Keratinocyte (primary cell): ENCODE results near the gene EFCAB12. TPM values are rescaled to one million over a fixed set of nuclear protein-coding genes. Genes with fewer than 3 reads are reported as not detected.

Experiments used
- DNase-seq: peaks from one replicate; pipeline ENCODE4 v3.0.0-alpha.2; 2011; ENCODE audit warnings: low read depth, missing footprints, low spot score
- FAIRE-seq: peaks from 2 replicates; lab custom pipeline; 2011; peaks lifted over from hg19 to GRCh38; lab: Jason Lieb, UNC
- H2AFZ ChIP-seq: 2 replicates; pipeline ENCODE4 v1.6.0; 2012; ENCODE audit warnings: low read length, control low read depth, inconsistent platforms; ENCODE audit not compliant: control insufficient read depth
- H3K27ac ChIP-seq: 2 replicates; pipeline ENCODE4 v1.5.1; 2011; ENCODE audit warnings: low read length; ENCODE audit not compliant: control insufficient read depth, insufficient read depth
- H3K27me3 ChIP-seq: 3 replicates; pipeline ENCODE4 v1.6.0; 2011; ENCODE audit warnings: low read length; ENCODE audit not compliant: control insufficient read depth, insufficient read depth; ENCODE audit errors: extremely low read depth
- H3K36me3 ChIP-seq, 2 experiments: 2 replicates in 1 of 2; 3 replicates in 1 of 2; pipeline ENCODE4 v1.5.1; 2011; ENCODE audit warnings: low read length in 2 of 2, mild to moderate bottlenecking in 1 of 2; ENCODE audit not compliant: control insufficient read depth in 2 of 2, insufficient read depth in 2 of 2; ENCODE audit errors: extremely low read depth in 1 of 2
- H3K4me1 ChIP-seq: 3 replicates; pipeline ENCODE4 v1.5.1; 2011; ENCODE audit warnings: low read length; ENCODE audit not compliant: control insufficient read depth, insufficient read depth; ENCODE audit errors: extremely low read depth
- H3K4me2 ChIP-seq: 3 replicates; pipeline ENCODE4 v1.6.0; 2011; ENCODE audit warnings: low read depth, low read length; ENCODE audit not compliant: control insufficient read depth, insufficient read depth; ENCODE audit errors: extremely low read depth
- H3K4me3 ChIP-seq, 3 experiments: fragments of 200-600 bp in 1 of 3; sonication (generic) in 1 of 3; 2 replicates in 2 of 3; 3 replicates in 1 of 3; pipeline ENCODE4 v1.5.1; 2011 to 2016; ENCODE audit warnings: low read length in 3 of 3, mild to moderate bottlenecking in 3 of 3, control low read depth in 2 of 3, inconsistent platforms in 1 of 3, low read depth in 1 of 3, mixed read lengths in 1 of 3, mixed run types in 1 of 3, moderate library complexity in 1 of 3; ENCODE audit not compliant: control insufficient read depth in 2 of 3, insufficient read depth in 2 of 3; ENCODE audit errors: extremely low read depth in 1 of 3
- H3K79me2 ChIP-seq: 2 replicates; pipeline ENCODE4 v1.6.0; 2012; ENCODE audit warnings: low read length; ENCODE audit not compliant: control insufficient read depth, insufficient read depth
- H3K9ac ChIP-seq: 3 replicates; pipeline ENCODE4 v1.6.0; 2011; ENCODE audit warnings: low read length; ENCODE audit not compliant: control insufficient read depth, insufficient read depth; ENCODE audit errors: extremely low read depth
- H3K9me1 ChIP-seq: 3 replicates; pipeline ENCODE4 v1.6.0; 2011; ENCODE audit warnings: low read length; ENCODE audit not compliant: control insufficient read depth, insufficient read depth; ENCODE audit errors: extremely low read depth
- H3K9me3 ChIP-seq: 2 replicates; pipeline ENCODE4 v1.5.1; 2012; ENCODE audit warnings: low read depth, low read length; ENCODE audit not compliant: control insufficient read depth
- H4K20me1 ChIP-seq: 3 replicates; pipeline ENCODE4 v1.6.0; 2011; ENCODE audit warnings: low read length; ENCODE audit not compliant: control insufficient read depth, insufficient read depth; ENCODE audit errors: extremely low read depth
- CTCF ChIP-seq, 3 experiments: IDR thresholded peaks in 1 of 3; conservative IDR thresholded peaks in 1 of 3; optimal IDR thresholded peaks in 1 of 3; 2 replicates in 2 of 3; 3 replicates in 1 of 3; pipeline versions ENCODE3 to v1.5.1; 2011; ENCODE audit warnings: low read length in 3 of 3, mild to moderate bottlenecking in 3 of 3, moderate library complexity in 2 of 3, control low read depth in 1 of 3, inconsistent platforms in 1 of 3; ENCODE audit not compliant: insufficient read depth in 2 of 3; ENCODE audit errors: extremely low read depth in 1 of 3
- EZH2 ChIP-seq: IDR thresholded peaks from one replicate; pipeline ENCODE4 v1.6.1; 2012; ENCODE audit warnings: inconsistent platforms, mild to moderate bottlenecking, low read length, moderate library complexity
- dilution Hi-C: fragments of 300-500 bp; cut with MboI; formaldehyde crosslinking; loops from one replicate; pipeline ENCODE4 v1.7.0; 2020; ENCODE audit warnings: low sequenced_read_pairs; ENCODE audit not compliant: extremely low pct_ligation_motif_present
- polyA plus RNA-seq, 5 experiments: library from polyadenylated mRNA; depleted of rRNA in 3 of 5; stranded (reverse) in 3 of 5; stranded (forward) in 1 of 5; unstranded in 1 of 5; fragments of >200 nt; gene quantifications; 1 replicate in 1 of 5; 2 replicates in 3 of 5; 3 replicates in 1 of 5; pipeline versions ENCODE4 v1.2.1 to v1.2.3, GENCODE V29; 2011 to 2012; ENCODE audit warnings: missing spikeins in 2 of 5, low read depth in 1 of 5, low replicate concordance in 1 of 5

Gene EFCAB12
- polyA plus RNA-seq, 1 donor (not counting 4 experiments of a cell fraction or from before 2014, with no cell fraction given) = 0.34 TPM

GRCh38 chr3:129371041-129371826 is 57.2 kb downstream of the EFCAB12 start:
- no peak overlapping the region for H3K9ac ChIP-seq
- H4K20me1 ChIP-seq = no peaks in the 10 kb centered on the region
- H3K9me3 ChIP-seq = no peaks in the 10 kb centered on the region
- H2AFZ ChIP-seq = no peak overlapping the region
- no peaks in the 10 kb centered on the region for H3K4me1 ChIP-seq
- H3K4me2 ChIP-seq = no peak overlapping the region
- no peak overlapping the region for H3K27ac ChIP-seq
- H3K79me2 ChIP-seq = no peaks in the 10 kb centered on the region
- H3K4me3 ChIP-seq = no peak overlapping the region
- TF ChIP-seq EZH2 (no peak), CTCF (optimal IDR thresholded peaks at IDR 0.05 in 1 of 3, IDR thresholded peaks at IDR 0.05 in 1 of 3, conservative IDR thresholded peaks at IDR 0.05 in 1 of 3; ENCODE audit: extremely low read depth in 1 of 3, insufficient read depth in 2 of 3, low read length in 3 of 3) (no peak)
- H3K27me3 ChIP-seq = peaks cover 5% of the 10 kb centered on the region
- no peaks in the 10 kb centered on the region for H3K36me3 ChIP-seq
- dilution Hi-C loops = no loop called here
- H3K9me1 ChIP-seq = no peaks in the 10 kb centered on the region
- no peak for FAIRE-seq
- DNase-seq = no peak

GRCh38 chr3:129370248-129370964 is 58.0 kb downstream of the EFCAB12 start:
- H2AFZ ChIP-seq = no peak overlapping the region
- no peak for FAIRE-seq
- dilution Hi-C loops = no loop called here

More at GRCh38 chr3:129370248-129370964, 58.0 kb downstream of the EFCAB12 start:
- H3K27ac ChIP-seq = no peak overlapping the region
- H4K20me1 ChIP-seq = no peaks in the 10 kb centered on the region
- DNase-seq = no peak
- H3K36me3 ChIP-seq = no peaks in the 10 kb centered on the region
- no peak overlapping the region for H3K9ac ChIP-seq
- H3K4me3 ChIP-seq = no peak overlapping the region
- H3K4me1 ChIP-seq = no peaks in the 10 kb centered on the region
- peaks cover 5% of the 10 kb centered on the region for H3K27me3 ChIP-seq
- H3K9me3 ChIP-seq = no peaks in the 10 kb centered on the region
- H3K9me1 ChIP-seq = no peaks in the 10 kb centered on the region
- H3K79me2 ChIP-seq = no peaks in the 10 kb centered on the region
- no peak overlapping the region for H3K4me2 ChIP-seq
- TF ChIP-seq CTCF (optimal IDR thresholded peaks at IDR 0.05 in 1 of 3, IDR thresholded peaks at IDR 0.05 in 1 of 3, conservative IDR thresholded peaks at IDR 0.05 in 1 of 3; ENCODE audit: extremely low read depth in 1 of 3, insufficient read depth in 2 of 3, low read length in 3 of 3) (no peak), EZH2 (no peak)
